K562 (cell line): ENCODE data around the gene ADGRE1. TPM values are rescaled to one million over a fixed set of nuclear protein-coding genes. Genes with fewer than 3 reads are reported as not detected.

Experiments
- ATAC-seq: fragments of 200-7000 bp; cut with Tn5 transposase; 3 replicates; pipeline ENCODE4 v1.9.1; 2020; ENCODE audit warnings: moderate library complexity
- BruUV-seq: library from RNA; stranded (reverse); fragments of 400-500 nt; replicated peaks from 2 replicates; lab custom pipeline; 2021; lab: Mats Ljungman, UMichigan
- CTCF ChIA-PET: fragments of 300-600 bp; formaldehyde crosslinking; extraction: SDS; loops from one replicate; lab custom pipeline; 2021; ENCODE audit warnings: low intra/inter-chr PET ratio; lab: Yijun Ruan, JAX
- POLR2A ChIA-PET: fragments of 300-600, 350-650 bp; sonication (Branson Sonifier 250); formaldehyde crosslinking; extraction: SDS; loops from one replicate; lab custom pipeline; 2021; ENCODE audit warnings: antibody characterized with exemption, inconsistent platforms; lab: Yijun Ruan, JAX
- DNase-seq, 4 experiments: peaks; one replicate each; pipeline versions ENCODE4 v3.0.0 to v3.0.0-alpha.2; 2011 to 2018; ENCODE audit warnings: low spot score in 3 of 4, mixed read lengths in 3 of 4; ENCODE audit errors: extremely low read depth in 1 of 4
- FAIRE-seq: peaks from 2 replicates; lab custom pipeline; 2011; peaks lifted over from hg19 to GRCh38; lab: Jason Lieb, UNC
- H2AFZ ChIP-seq: 2 replicates; pipeline ENCODE4 v1.6.0; 2011; ENCODE audit warnings: low read depth, low read length, control low read depth, inconsistent platforms
- H3K27ac ChIP-seq: fragments of 200-600 bp; 3 replicates; pipeline ENCODE4 v1.8.0; 2011; ENCODE audit warnings: low read depth, mild to moderate bottlenecking, control low read depth, inconsistent platforms, low read length, moderate library complexity, mixed read lengths; ENCODE audit errors: extremely low read depth
- H3K27me3 ChIP-seq, 2 experiments: fragments of 300-600 bp in 1 of 2; 2 replicates in 1 of 2; 3 replicates in 1 of 2; pipeline versions ENCODE4 v1.6.0 to v1.8.0; 2011; ENCODE audit warnings: inconsistent platforms in 2 of 2, low read length in 2 of 2, mild to moderate bottlenecking in 1 of 2, mixed read lengths in 1 of 2, moderate library complexity in 1 of 2; ENCODE audit not compliant: control insufficient read depth in 2 of 2, insufficient read depth in 2 of 2
- H3K36me3 ChIP-seq: fragments of 300-600 bp; 3 replicates; pipeline ENCODE4 v1.8.0; 2011; ENCODE audit warnings: mild to moderate bottlenecking, low read length, inconsistent platforms; ENCODE audit not compliant: control insufficient read depth, insufficient read depth
- H3K4me1 ChIP-seq, 2 experiments: fragments of 200-600 bp in 1 of 2; replicated peaks in 1 of 2; 2 replicates in 1 of 2; 3 replicates in 1 of 2; pipeline versions ENCODE4 v1.5.1 to v1.8.0; 2011; ENCODE audit warnings: inconsistent platforms in 2 of 2, low read length in 2 of 2, mild to moderate bottlenecking in 1 of 2, mixed read lengths in 1 of 2, moderate library complexity in 1 of 2; ENCODE audit not compliant: control insufficient read depth in 2 of 2, insufficient read depth in 2 of 2
- H3K4me2 ChIP-seq: 2 replicates; pipeline ENCODE4 v1.6.1; 2011; ENCODE audit warnings: low read length, control low read depth, inconsistent platforms, mixed read lengths; ENCODE audit not compliant: insufficient read depth
- H3K4me3 ChIP-seq: fragments of 200-600 bp; sonication (generic), shearing (Covaris generic); 2 replicates; pipeline ENCODE4 v1.5.1; 2016; ENCODE audit warnings: control low read depth, inconsistent platforms
- H3K79me2 ChIP-seq: fragments of 200-600 bp; 3 replicates; pipeline ENCODE4 v1.8.0; 2011; ENCODE audit warnings: low read length, inconsistent platforms; ENCODE audit not compliant: control insufficient read depth, insufficient read depth
- H3K9ac ChIP-seq, 2 experiments: 2 replicates each; pipeline versions ENCODE4 v1.6.0 to v1.6.1; 2011; ENCODE audit warnings: low read depth in 2 of 2, low read length in 2 of 2, control low read depth in 1 of 2, inconsistent platforms in 1 of 2, mild to moderate bottlenecking in 1 of 2, mixed read lengths in 1 of 2; ENCODE audit not compliant: insufficient read depth in 1 of 2
- H3K9me1 ChIP-seq: one replicate; pipeline ENCODE4 v1.6.0; 2011; ENCODE audit warnings: inconsistent platforms, mild to moderate bottlenecking, low read length, moderate library complexity; ENCODE audit not compliant: control insufficient read depth, insufficient read depth
- H3K9me3 ChIP-seq: replicated peaks from 2 replicates; pipeline ENCODE4 v1.5.1; 2011; ENCODE audit warnings: low read depth, low read length, inconsistent platforms; ENCODE audit not compliant: control insufficient read depth, insufficient read depth
- H4K20me1 ChIP-seq: replicated peaks from 2 replicates; pipeline ENCODE4 v1.6.1; 2011; ENCODE audit warnings: low read length, inconsistent platforms, mixed read lengths; ENCODE audit not compliant: control insufficient read depth, insufficient read depth
- C11orf30 ChIP-seq: fragments of 450-650 bp; IDR thresholded peaks from 2 replicates; pipeline ENCODE4 v1.6.1; 2016; ENCODE audit warnings: low read depth, mild to moderate bottlenecking
- HDAC6 ChIP-seq: IDR thresholded peaks from 2 replicates; pipeline ENCODE4 v1.6.1; 2012; ENCODE audit warnings: low read depth, mild to moderate bottlenecking, control low read depth, inconsistent platforms, low read length, moderate library complexity
- HMGN3 ChIP-seq: IDR thresholded peaks from 2 replicates; pipeline ENCODE4 v1.6.1; 2011; ENCODE audit warnings: borderline replicate concordance, low read depth, mild to moderate bottlenecking, mixed read lengths, low read length; ENCODE audit not compliant: insufficient read length; ENCODE audit errors: extremely low read depth
- ID3 ChIP-seq, 2 experiments: fragments of 250-450 bp in 1 of 2; fragments of 450-650 bp in 1 of 2; sonication (Bioruptor Pico) in 1 of 2; IDR thresholded peaks; 2 replicates each; pipeline versions ENCODE4 v1.6.1 to v1.8.0; 2016 to 2021; ENCODE audit warnings: mild to moderate bottlenecking in 2 of 2, moderate library complexity in 2 of 2, missing compliant biosample characterization in 1 of 2, missing genetic modification characterization in 1 of 2
- MAFF ChIP-seq: IDR thresholded peaks from 2 replicates; pipeline ENCODE4 v1.6.1; 2012; ENCODE audit warnings: low read length, improper control_type of control experiment
- MAFG ChIP-seq: fragments of 450-650 bp; conservative IDR thresholded peaks from 2 replicates; pipeline ENCODE4 v1.6.1; 2016; ENCODE audit warnings: missing genetic modification characterization, missing compliant biosample characterization
- SETDB1 ChIP-seq: IDR thresholded peaks from one replicate; pipeline ENCODE4 v1.6.1; 2012; ENCODE audit warnings: low read length, control low read depth, inconsistent platforms
- ZNF232 ChIP-seq: sonication (generic); formaldehyde crosslinking; IDR thresholded peaks from 2 replicates; pipeline ENCODE4 v1.8.0; 2022; ENCODE audit warnings: mild to moderate bottlenecking, missing genetic modification reagents
- ZNF263 ChIP-seq: sonication (generic); formaldehyde crosslinking; IDR thresholded peaks from 2 replicates; pipeline ENCODE4 v1.8.0; 2022; ENCODE audit warnings: mild to moderate bottlenecking, missing genetic modification reagents, borderline replicate concordance
- ZNF316 ChIP-seq: fragments of 450-650 bp; IDR thresholded peaks from 2 replicates; pipeline ENCODE4 v1.6.1; 2016
- WGBS: fragments of 100-300 bp; shearing (Covaris generic); methylation state at CpG from one replicate; pipeline ENCODE4 v1.1.6; 2016; ENCODE audit warnings: low coverage, mixed read lengths; ENCODE audit not compliant: insufficient coverage; ENCODE audit errors: missing lambda C conversion rate; 5-methylcytosine and 5-hydroxymethylcytosine counted together
- in situ Hi-C: fragments of 300-500 bp; cut with MboI; formaldehyde crosslinking; loops from 4 replicates; pipeline ENCODE4 v1.15.0; 2018; ENCODE audit warnings: inconsistent platforms, mixed read lengths
- intact Hi-C: fragments of 100-400 bp; cut with micrococcal nuclease; formaldehyde crosslinking; loops from 2 replicates; pipeline ENCODE4 v1.14.2; 2022
- polyA plus RNA-seq, 8 experiments: library from polyadenylated mRNA; depleted of rRNA in 4 of 8; stranded (reverse) in 5 of 8; unstranded in 3 of 8; fragments of >200 nt; fragmentation: Nextera tagmentation in 2 of 8; fragmentation: Illumina TruSeq in 1 of 8; extraction: Ambion mirVana in 2 of 8; extraction: Trizol in 1 of 8; gene quantifications; 2 replicates each; pipeline versions ENCODE4 v1.2.1 to v1.2.3, GENCODE V29; 2011 to 2014; ENCODE audit warnings: inconsistent platforms in 1 of 8, missing spikeins in 1 of 8
- total RNA-seq, 7 experiments: library from RNA; depleted of rRNA in 6 of 7; stranded (reverse); fragments of >200 nt in 6 of 7; fragmentation: Illumina TruSeq in 2 of 7; extraction: Trizol in 2 of 7; gene quantifications; 2 replicates each; pipeline versions ENCODE4 v1.2.1 to v1.2.3, GENCODE V29; 2011 to 2021; ENCODE audit warnings: low replicate concordance in 1 of 7

ADGRE1 gene
- total and polyA plus RNA-seq, 9 of the 15 experiments (the other 6 are each of a cell fraction or from before 2014, with no cell fraction given), result 0.09 to 0.49 (median 0.25) TPM; not detected in 1

GRCh38 chr19:6848986-6849385, 38.4 kb upstream of the ADGRE1 start:
- 19% methylated on average over 2 of the region's 3 CpGs for WGBS
- H3K9me1 ChIP-seq, result no peaks in the 10 kb centered on the region
- CTCF ChIA-PET, result no interaction called here
- H3K9me3 ChIP-seq, result no peaks in the 10 kb centered on the region
- no peak overlapping the region for H3K4me3 ChIP-seq
- no peak overlapping the region for H2AFZ ChIP-seq
- POLR2A ChIA-PET, result interaction anchor here (0.6 kb wide), 1 partner anchor 118 kb away, joined by 3 read pairs; no protein-coding TSS in a partner anchor
- H3K79me2 ChIP-seq, result no peaks in the 10 kb centered on the region
- in situ Hi-C loops, result no loop called here
- intact Hi-C loops, result no loop called here
- no peak overlapping the region for H3K27ac ChIP-seq
- no TSS peak for BruUV-seq
- no peaks in the 10 kb centered on the region for H3K4me1 ChIP-seq
- no peak for DNase-seq
- no peaks in the 10 kb centered on the region for H4K20me1 ChIP-seq
- no peak overlapping the region for H3K9ac ChIP-seq
- no peaks in the 10 kb centered on the region for H3K36me3 ChIP-seq
- no peak overlapping the region for H3K4me2 ChIP-seq
- no peak for FAIRE-seq
- TF ChIP-seq ZNF232 (CRISPR knock-in tag), result no peak
- TF ChIP-seq ZNF263, result peak; percentile 86
- no peaks in the 10 kb centered on the region for H3K27me3 ChIP-seq
- no peak for ATAC-seq

- DNase-seq (no peak), FAIRE-seq (no peak), ATAC-seq (no peak)
- Histone ChIP-seq H3K4me1 (no peaks in the 10 kb centered on the region), H3K27me3 (no peaks in the 10 kb centered on the region), H3K4me2 (no peak overlapping the region), H2AFZ (no peak overlapping the region), H3K4me3 (no peak overlapping the region), H4K20me1 (no peaks in the 10 kb centered on the region), H3K9me1 (no peaks in the 10 kb centered on the region), H3K27ac (no peak overlapping the region), H3K79me2 (no peaks in the 10 kb centered on the region), H3K36me3 (no peaks in the 10 kb centered on the region), H3K9ac (no peak overlapping the region), H3K9me3 (no peaks in the 10 kb centered on the region)
- in situ Hi-C loops, result no loop called here
- POLR2A ChIA-PET, result interaction anchor here (0.6 kb wide), 1 partner anchor 15 kb away, joined by 3 read pairs; no protein-coding TSS in a partner anchor
- TF ChIP-seq C11orf30 (peak; percentile 67; the same call in 1 of the 2 replicates), ZNF316 (peak; percentile 95), SETDB1 (no peak), ID3 (CRISPR knock-in tag; IDR thresholded peaks at IDR 0.05) (no peak), ID3 (tag; IDR thresholded peaks at IDR 0.05) (no peak), MAFF (peak; percentile 55), HDAC6 (no peak), MAFG (tag) (peak; percentile 57), HMGN3 (no peak)
- no TSS peak for BruUV-seq
- intact Hi-C loops, result no loop called here
- 48% methylated on average over 2 of the region's 2 CpGs for WGBS
- CTCF ChIA-PET, result no interaction called here
Observed at GRCh38 chr19:6849876-6850275, 37.5 kb upstream of the ADGRE1 start.
